ENCODE results near the gene S100B.

The S100B gene

DNA sequence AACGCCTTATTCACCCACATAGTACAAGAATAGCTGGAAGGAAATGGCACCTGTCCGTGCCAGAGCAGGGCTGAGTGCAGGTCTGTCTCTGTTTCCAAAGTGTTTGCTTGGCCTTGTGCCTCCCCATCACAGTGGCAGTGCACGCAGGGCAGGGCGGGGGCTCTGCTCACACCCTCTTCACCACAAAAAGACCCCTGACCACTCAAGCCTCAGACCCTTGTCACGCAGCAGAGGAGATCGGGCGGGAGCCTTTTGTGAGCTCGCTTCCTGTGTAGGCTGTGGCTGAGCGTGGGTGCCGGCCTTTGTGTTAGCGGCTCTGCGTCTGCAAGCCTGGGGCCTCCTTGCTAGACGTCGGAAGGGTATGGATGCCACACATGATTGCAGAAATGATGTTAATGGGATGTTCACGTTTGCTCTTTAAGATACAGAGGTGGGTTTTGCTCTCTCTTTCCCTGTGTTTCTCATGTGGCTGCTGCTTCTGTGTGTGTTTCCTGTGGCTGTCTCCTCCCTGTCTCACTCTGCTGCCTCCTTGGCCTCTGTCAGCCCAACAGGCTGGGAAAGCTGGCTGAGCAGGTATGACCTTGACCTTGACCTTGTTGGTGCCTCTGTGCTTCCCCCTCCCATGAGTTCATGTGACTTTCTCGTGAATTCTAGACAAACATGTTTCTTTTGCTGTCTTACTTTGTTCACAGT is 45.4 kb downstream of the S100B start:
- Histone ChIP-seq H3K36me3 (ENCODE audit: control insufficient read depth, insufficient read depth, low read length) (peaks cover 71% of the 10 kb centered on the region), H3K4me1 (ENCODE audit: control insufficient read depth, insufficient read depth, low read length) (no peaks in the 10 kb centered on the region), H3K4me3 (ENCODE audit: low read depth, low read length) (no peak overlapping the region), H3K9ac (ENCODE audit: low read depth, low read length) (no peak overlapping the region; the same call in 1 of the 2 replicates), H3K9me3 (ENCODE audit: control insufficient read depth, insufficient read depth, low read length) (no peaks in the 10 kb centered on the region), H3K27ac (ENCODE audit: low read depth, low read length) (no peak overlapping the region), H3K27me3 (ENCODE audit: control insufficient read depth, insufficient read depth, low read length) (no peaks in the 10 kb centered on the region)

DNA sequence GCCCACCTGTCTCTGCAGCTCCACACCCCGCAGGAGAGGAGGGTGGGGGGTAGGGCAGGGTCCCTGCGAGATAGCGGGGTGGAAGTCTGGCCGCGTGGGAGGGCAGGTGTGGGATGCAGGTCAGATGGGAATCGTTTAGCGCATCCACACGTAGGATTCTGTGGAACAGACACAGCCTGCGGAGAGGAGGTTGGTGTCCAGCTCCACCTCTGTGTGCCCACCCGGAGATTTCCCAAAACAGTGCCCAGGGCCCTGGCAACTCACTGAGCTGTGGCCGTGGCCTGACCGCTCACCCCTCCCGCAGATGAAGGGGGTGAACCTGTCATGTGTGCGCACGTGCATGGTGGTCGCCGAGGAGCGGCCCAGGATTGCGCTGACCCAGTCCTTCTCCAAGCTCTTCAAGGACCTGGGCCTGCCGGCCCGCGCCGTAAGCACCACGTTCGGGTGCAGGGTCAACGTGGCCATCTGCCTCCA is 46.9 kb downstream of the S100B start:
- H3K9ac ChIP-seq (ENCODE audit: low read depth, low read length) = no peak overlapping the region
- H3K27me3 ChIP-seq (ENCODE audit: control insufficient read depth, insufficient read depth, low read length) = no peaks in the 10 kb centered on the region
- no peaks in the 10 kb centered on the region for H3K9me3 ChIP-seq (ENCODE audit: control insufficient read depth, insufficient read depth, low read length)
- H3K27ac ChIP-seq (ENCODE audit: low read depth, low read length) = no peak overlapping the region
- H3K4me1 ChIP-seq (ENCODE audit: control insufficient read depth, insufficient read depth, low read length) = no peaks in the 10 kb centered on the region
- peaks cover 62% of the 10 kb centered on the region for H3K36me3 ChIP-seq (ENCODE audit: control insufficient read depth, insufficient read depth, low read length)
- H3K4me3 ChIP-seq (ENCODE audit: low read depth, low read length) = no peak overlapping the region

GRCh38 chr21:46557469-46557868 is 47.4 kb downstream of the S100B start:
- H3K27ac ChIP-seq (ENCODE audit: low read depth, low read length) = no peak overlapping the region
- no peaks in the 10 kb centered on the region for H3K4me1 ChIP-seq (ENCODE audit: control insufficient read depth, insufficient read depth, low read length)
- no peak overlapping the region for H3K4me3 ChIP-seq (ENCODE audit: low read depth, low read length)
- H3K27me3 ChIP-seq (ENCODE audit: control insufficient read depth, insufficient read depth, low read length) = no peaks in the 10 kb centered on the region
- H3K9me3 ChIP-seq (ENCODE audit: control insufficient read depth, insufficient read depth, low read length) = no peaks in the 10 kb centered on the region
- no peak overlapping the region for H3K9ac ChIP-seq (ENCODE audit: low read depth, low read length)
- H3K36me3 ChIP-seq (ENCODE audit: control insufficient read depth, insufficient read depth, low read length) = peaks cover 57% of the 10 kb centered on the region

- Histone ChIP-seq H3K4me3 (ENCODE audit: low read depth, low read length) (no peak overlapping the region), H3K4me1 (ENCODE audit: control insufficient read depth, insufficient read depth, low read length) (no peaks in the 10 kb centered on the region), H3K9ac (ENCODE audit: low read depth, low read length) (no peak overlapping the region), H3K36me3 (ENCODE audit: control insufficient read depth, insufficient read depth, low read length) (peaks cover 54% of the 10 kb centered on the region), H3K9me3 (ENCODE audit: control insufficient read depth, insufficient read depth, low read length) (no peaks in the 10 kb centered on the region), H3K27me3 (ENCODE audit: control insufficient read depth, insufficient read depth, low read length) (no peaks in the 10 kb centered on the region), H3K27ac (ENCODE audit: low read depth, low read length) (no peak overlapping the region)
Observed at GRCh38 chr21:46556802-46557201, 48.1 kb downstream of the S100B start.

- H3K9me3 ChIP-seq (ENCODE audit: control insufficient read depth, insufficient read depth, low read length) = no peaks in the 10 kb centered on the region
- no peak overlapping the region for H3K27ac ChIP-seq (ENCODE audit: low read depth, low read length)
- peaks cover 49% of the 10 kb centered on the region for H3K36me3 ChIP-seq (ENCODE audit: control insufficient read depth, insufficient read depth, low read length)
- H3K4me3 ChIP-seq (ENCODE audit: low read depth, low read length) = no peak overlapping the region
- H3K27me3 ChIP-seq (ENCODE audit: control insufficient read depth, insufficient read depth, low read length) = no peaks in the 10 kb centered on the region
- H3K9ac ChIP-seq (ENCODE audit: low read depth, low read length) = no peak overlapping the region
- H3K4me1 ChIP-seq (ENCODE audit: control insufficient read depth, insufficient read depth, low read length) = no peaks in the 10 kb centered on the region
Observed at GRCh38 chr21:46555678-46556077, 49.2 kb downstream of the S100B start.

DNA sequence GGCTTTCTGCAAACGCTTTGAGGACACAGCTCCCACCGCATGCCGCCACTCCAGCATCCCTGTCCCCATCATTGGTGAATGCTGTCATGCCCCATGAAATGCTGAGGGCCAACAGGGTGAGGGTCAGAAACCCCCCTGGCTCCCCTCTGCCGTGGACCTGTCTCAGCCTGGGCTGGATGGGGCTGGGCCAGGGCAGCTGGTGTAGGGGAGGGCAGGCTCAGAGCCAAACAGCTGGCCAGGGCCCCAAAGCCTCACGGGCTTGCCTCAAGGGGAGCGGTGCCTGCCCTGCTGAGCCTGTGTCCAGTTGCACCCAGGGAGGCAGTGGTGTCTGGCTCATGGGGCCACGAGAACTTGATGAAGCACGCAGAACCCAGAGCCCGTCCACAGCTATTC is 49.7 kb downstream of the S100B start:
- no peaks in the 10 kb centered on the region for H3K4me1 ChIP-seq (ENCODE audit: control insufficient read depth, insufficient read depth, low read length)
- no peak overlapping the region for H3K27ac ChIP-seq (ENCODE audit: low read depth, low read length)
- peaks cover 52% of the 10 kb centered on the region for H3K36me3 ChIP-seq (ENCODE audit: control insufficient read depth, insufficient read depth, low read length)
- no peaks in the 10 kb centered on the region for H3K27me3 ChIP-seq (ENCODE audit: control insufficient read depth, insufficient read depth, low read length)
- H3K9me3 ChIP-seq (ENCODE audit: control insufficient read depth, insufficient read depth, low read length) = no peaks in the 10 kb centered on the region
- H3K4me3 ChIP-seq (ENCODE audit: low read depth, low read length) = no peak overlapping the region
- H3K9ac ChIP-seq (ENCODE audit: low read depth, low read length) = no peak overlapping the region

DNA sequence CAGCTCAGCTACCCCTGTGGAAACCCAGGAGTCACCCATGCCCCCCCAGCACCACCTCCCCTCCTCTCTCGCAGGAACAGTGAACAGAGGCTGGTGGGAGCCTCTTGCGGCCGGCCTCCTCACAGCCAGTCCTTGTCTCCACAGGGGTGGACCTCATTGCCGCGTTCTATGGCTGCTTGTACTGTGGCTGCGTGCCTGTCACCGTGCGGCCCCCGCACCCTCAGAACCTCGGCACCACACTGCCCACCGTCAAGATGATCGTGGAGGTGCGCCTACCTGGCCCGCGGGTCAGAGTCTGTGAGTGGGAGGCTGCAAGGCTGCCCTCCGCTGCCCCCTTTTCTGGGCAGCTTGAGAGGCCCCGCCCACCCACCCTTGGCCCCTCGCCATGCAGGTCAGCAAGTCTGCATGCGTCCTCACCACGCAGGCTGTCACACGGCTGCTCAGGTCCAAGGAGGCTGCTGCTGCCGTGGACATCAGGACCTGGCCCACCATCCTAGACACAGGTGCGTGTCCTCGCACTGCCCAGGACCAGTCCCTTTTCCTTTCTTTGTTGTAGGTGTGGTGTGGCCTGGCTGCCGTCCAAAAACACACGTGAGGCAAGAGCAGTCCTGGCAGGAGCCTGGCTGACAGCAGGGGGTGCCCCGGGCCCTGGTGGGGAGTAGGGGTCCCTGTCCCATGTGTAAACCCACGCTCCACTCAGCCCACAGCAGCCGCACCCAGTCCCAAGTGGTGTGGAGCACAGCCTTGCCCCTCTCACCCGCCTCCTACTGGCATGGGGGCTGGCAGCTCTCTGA is 50.3 kb downstream of the S100B start:
- Histone ChIP-seq H3K27ac (ENCODE audit: low read depth, low read length) (no peak overlapping the region), H3K9me3 (ENCODE audit: control insufficient read depth, insufficient read depth, low read length) (no peaks in the 10 kb centered on the region), H3K4me3 (ENCODE audit: low read depth, low read length) (no peak overlapping the region), H3K36me3 (ENCODE audit: control insufficient read depth, insufficient read depth, low read length) (peaks cover 57% of the 10 kb centered on the region), H3K9ac (ENCODE audit: low read depth, low read length) (no peak overlapping the region), H3K4me1 (ENCODE audit: control insufficient read depth, insufficient read depth, low read length) (no peaks in the 10 kb centered on the region), H3K27me3 (ENCODE audit: control insufficient read depth, insufficient read depth, low read length) (no peaks in the 10 kb centered on the region)

GRCh38 chr21:46553993-46554392 is 50.9 kb downstream of the S100B start:
- Histone ChIP-seq H3K9ac (ENCODE audit: low read depth, low read length) (no peak overlapping the region), H3K36me3 (ENCODE audit: control insufficient read depth, insufficient read depth, low read length) (peaks cover 55% of the 10 kb centered on the region), H3K4me3 (ENCODE audit: low read depth, low read length) (no peak overlapping the region), H3K9me3 (ENCODE audit: control insufficient read depth, insufficient read depth, low read length) (no peaks in the 10 kb centered on the region), H3K27ac (ENCODE audit: low read depth, low read length) (no peak overlapping the region), H3K4me1 (ENCODE audit: control insufficient read depth, insufficient read depth, low read length) (no peaks in the 10 kb centered on the region), H3K27me3 (ENCODE audit: control insufficient read depth, insufficient read depth, low read length) (no peaks in the 10 kb centered on the region)

- Histone ChIP-seq H3K36me3 (ENCODE audit: control insufficient read depth, insufficient read depth, low read length) (peaks cover 53% of the 10 kb centered on the region), H3K9ac (ENCODE audit: low read depth, low read length) (no peak overlapping the region), H3K4me1 (ENCODE audit: control insufficient read depth, insufficient read depth, low read length) (no peaks in the 10 kb centered on the region), H3K9me3 (ENCODE audit: control insufficient read depth, insufficient read depth, low read length) (no peaks in the 10 kb centered on the region), H3K27me3 (ENCODE audit: control insufficient read depth, insufficient read depth, low read length) (no peaks in the 10 kb centered on the region), H3K4me3 (ENCODE audit: low read depth, low read length) (no peak overlapping the region), H3K27ac (ENCODE audit: low read depth, low read length) (no peak overlapping the region)
Observed at GRCh38 chr21:46552865-46553379, 52.0 kb downstream of the S100B start.

- Histone ChIP-seq H3K27me3 (ENCODE audit: control insufficient read depth, insufficient read depth, low read length) (no peaks in the 10 kb centered on the region), H3K27ac (ENCODE audit: low read depth, low read length) (no peak overlapping the region), H3K36me3 (ENCODE audit: control insufficient read depth, insufficient read depth, low read length) (peaks cover 50% of the 10 kb centered on the region)
Observed at GRCh38 chr21:46552274-46552673, 52.6 kb downstream of the S100B start.

DNA sequence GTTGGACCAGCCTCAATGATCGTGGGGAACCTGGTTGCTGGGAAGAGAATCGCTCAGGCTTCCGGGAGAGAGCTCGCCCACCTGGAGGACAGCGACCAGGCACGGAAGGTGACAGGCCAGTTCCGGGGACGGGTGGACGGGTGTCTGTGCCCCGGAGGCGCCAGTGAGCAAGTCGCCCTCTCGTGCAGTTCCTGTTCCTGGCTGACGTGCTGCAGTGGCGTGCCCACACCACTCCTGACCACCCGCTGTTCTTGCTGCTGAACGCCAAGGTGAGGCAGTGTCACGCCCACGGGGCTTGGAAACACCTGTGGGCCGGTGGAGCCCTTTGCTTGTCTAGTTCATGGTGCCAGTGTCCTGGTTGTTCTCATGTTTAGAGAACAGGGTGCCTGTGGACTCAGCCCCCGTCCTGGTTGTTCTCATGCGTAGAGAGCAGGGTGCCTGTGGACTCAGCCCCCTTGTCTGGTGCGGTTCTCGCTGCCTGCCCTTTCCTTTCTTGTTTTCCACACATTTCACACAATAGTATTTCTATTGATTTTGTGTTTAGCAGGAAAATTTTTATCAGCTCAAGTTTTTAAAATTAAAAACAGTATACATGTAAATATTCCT is 53.1 kb downstream of the S100B start:
- Histone ChIP-seq H3K27me3 (ENCODE audit: control insufficient read depth, insufficient read depth, low read length) (no peaks in the 10 kb centered on the region), H3K36me3 (ENCODE audit: control insufficient read depth, insufficient read depth, low read length) (peaks cover 50% of the 10 kb centered on the region), H3K9me3 (ENCODE audit: control insufficient read depth, insufficient read depth, low read length) (no peaks in the 10 kb centered on the region), H3K4me3 (ENCODE audit: low read depth, low read length) (no peak overlapping the region), H3K9ac (ENCODE audit: low read depth, low read length) (no peak overlapping the region), H3K27ac (ENCODE audit: low read depth, low read length) (no peak overlapping the region), H3K4me1 (ENCODE audit: control insufficient read depth, insufficient read depth, low read length) (no peaks in the 10 kb centered on the region)

More at GRCh38 chr21:46552274-46552673, 52.6 kb downstream of the S100B start:
- Histone ChIP-seq H3K4me1 (ENCODE audit: control insufficient read depth, insufficient read depth, low read length) (no peaks in the 10 kb centered on the region), H3K4me3 (ENCODE audit: low read depth, low read length) (no peak overlapping the region), H3K9me3 (ENCODE audit: control insufficient read depth, insufficient read depth, low read length) (no peaks in the 10 kb centered on the region), H3K9ac (ENCODE audit: low read depth, low read length) (no peak overlapping the region)

Measured in HUES48 (cell line).